ENCODE results near the gene CDH23.

The CDH23 gene

DNA sequence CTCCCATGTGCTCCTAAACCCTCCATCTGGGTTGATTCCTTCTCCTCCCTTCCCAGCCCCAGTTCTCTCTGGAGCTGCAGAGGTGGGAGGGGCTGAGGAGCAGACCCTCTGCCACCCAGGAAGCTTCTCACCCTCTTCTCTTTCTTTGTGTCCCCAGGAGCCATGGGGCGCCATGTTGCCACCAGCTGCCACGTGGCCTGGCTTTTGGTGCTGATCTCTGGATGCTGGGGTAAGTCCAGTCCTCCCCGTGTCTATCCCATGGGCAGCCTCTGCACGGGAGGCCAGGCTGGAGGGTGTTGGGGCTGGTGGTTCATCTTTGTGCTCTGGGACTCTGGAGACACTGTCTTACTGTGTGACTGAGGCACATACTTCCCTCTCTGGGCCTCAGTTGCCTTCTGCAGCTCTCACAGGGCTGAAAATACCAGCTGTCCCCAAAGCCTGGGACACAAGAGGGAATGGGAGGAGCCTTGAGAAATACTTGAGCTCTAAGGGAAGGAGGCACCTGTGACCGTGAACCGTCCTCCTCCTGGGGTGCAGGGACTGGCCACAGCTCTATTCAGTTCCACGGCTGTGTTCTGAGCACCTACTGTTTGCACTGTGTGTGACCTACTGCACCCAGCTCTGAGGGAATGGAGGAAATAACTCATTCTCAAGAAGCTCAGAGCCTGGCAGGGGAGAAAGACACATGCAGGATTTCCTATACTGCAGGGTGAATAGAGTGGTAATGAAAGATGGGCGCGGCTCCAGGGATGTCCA is 43.1 kb downstream of the CDH23 start:
- no peak for TF ChIP-seq POLR2A (IDR thresholded peaks at IDR 0.05; ENCODE audit: low read length)
- TF ChIP-seq GATA1 (IDR thresholded peaks at IDR 0.05; ENCODE audit: low read depth, low read length) = no peak
- no peak for DNase-seq

DNA sequence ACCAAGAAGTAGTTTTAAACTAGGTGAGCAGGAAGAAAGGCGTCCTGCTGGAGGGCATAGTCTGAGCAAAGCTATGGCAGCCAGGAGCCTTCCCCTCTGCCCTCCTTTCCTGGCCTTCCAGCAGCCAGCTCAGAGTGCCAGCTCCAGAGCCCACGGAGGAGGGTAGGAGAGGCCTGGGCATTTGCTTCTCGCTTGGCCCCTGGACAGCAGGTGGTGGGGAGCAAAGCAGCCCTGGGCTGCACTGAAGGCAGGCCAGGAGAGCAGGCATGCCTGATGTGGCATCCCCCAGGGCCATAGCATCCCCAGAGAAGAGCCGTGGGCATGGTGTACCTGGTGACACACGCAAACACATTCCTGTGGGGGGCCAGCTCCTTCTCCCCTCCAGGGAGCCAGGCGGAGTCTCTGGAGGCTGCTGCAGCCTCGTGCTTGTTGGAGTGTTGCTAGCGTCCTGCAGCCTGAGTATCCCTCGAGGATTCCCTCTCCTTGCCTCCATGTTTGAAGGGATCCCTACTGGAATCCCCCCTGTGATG is 43.9 kb downstream of the CDH23 start:
- DNase-seq = no peak
- no peak for TF ChIP-seq POLR2A (IDR thresholded peaks at IDR 0.05; ENCODE audit: low read length)
- TF ChIP-seq GATA1 (IDR thresholded peaks at IDR 0.05; ENCODE audit: low read depth, low read length) = no peak

DNA sequence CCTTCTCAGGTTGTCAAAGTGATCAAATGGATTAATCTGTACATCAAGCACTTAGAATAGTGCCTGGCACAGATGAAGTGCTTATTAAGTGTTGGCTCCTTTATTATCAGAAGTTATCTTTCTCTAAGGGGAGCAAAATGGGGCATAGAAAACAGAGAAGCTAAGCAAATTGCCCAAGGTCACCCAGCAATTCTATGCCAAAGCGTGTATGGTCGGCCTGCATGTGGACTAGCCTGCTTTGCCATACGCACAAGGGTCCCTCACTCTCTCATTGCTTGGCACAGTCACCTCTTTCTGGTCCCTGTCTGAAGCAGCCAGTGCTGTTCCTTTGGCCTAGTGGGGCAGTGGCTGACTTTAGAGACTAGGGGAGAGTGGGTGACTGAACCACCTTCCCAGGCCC is 45.3 kb downstream of the CDH23 start:
- TF ChIP-seq POLR2A (IDR thresholded peaks at IDR 0.05; ENCODE audit: low read length) (no peak), GATA1 (IDR thresholded peaks at IDR 0.05; ENCODE audit: low read depth, low read length) (no peak)
- no peak for DNase-seq

DNA sequence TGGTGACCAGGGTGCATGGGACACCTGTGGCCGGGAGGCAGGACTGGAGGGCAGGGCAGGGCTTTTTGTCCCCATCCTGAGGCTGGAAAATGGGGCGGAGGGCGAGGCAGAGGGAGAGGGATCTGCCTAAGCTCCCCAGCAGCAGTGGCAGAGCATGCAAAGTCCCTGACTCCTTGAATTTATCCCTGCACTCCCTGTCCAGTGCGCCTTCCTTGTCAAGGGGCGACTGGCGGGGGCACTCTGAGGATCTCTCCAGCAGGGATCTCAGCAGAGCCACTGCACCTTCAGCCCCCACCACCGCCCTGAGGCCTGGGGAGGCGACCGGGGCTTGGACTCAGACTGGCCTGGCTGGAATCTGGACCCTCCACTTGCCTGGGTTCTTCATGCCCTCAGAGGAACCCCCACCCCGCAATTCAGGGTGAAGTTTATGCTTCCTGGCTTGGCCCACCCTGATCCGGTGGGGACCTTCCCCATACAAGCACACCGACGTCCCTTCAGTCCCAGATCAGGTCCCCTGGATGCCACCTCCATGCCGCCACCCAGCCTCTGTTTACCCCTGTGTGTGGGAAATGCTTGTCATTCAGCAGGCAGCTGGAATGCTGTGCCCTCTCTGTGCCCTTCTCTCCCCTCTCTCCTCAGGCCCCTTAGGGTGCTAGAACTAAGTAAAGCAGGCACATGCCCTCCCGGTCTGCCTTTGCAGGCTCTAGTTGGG is 46.3 kb downstream of the CDH23 start:
- no peak for DNase-seq
- TF ChIP-seq GATA1 (IDR thresholded peaks at IDR 0.05; ENCODE audit: low read depth, low read length) (no peak), POLR2A (IDR thresholded peaks at IDR 0.05; ENCODE audit: low read length) (no peak)

DNA sequence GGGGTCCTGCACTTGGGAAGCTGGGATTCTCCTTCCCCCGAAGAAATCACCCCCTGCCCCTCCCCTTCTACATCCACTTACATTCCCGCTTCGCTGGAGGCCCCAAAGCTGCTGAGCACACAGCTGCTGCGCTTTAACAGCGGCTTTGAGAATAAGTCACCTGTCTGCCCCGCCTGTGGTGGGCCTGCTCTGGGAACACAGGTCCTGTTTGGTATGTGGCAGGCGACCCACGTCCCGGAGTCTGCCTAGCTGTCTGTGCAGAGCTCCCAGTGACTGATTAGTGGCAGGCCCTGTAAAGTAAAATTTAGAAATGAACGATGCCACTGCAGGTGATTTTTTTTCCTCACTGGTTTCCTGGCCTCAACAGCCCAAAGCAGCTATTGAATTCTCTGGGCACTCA is 47.0 kb downstream of the CDH23 start:
- DNase-seq = no peak

DNA sequence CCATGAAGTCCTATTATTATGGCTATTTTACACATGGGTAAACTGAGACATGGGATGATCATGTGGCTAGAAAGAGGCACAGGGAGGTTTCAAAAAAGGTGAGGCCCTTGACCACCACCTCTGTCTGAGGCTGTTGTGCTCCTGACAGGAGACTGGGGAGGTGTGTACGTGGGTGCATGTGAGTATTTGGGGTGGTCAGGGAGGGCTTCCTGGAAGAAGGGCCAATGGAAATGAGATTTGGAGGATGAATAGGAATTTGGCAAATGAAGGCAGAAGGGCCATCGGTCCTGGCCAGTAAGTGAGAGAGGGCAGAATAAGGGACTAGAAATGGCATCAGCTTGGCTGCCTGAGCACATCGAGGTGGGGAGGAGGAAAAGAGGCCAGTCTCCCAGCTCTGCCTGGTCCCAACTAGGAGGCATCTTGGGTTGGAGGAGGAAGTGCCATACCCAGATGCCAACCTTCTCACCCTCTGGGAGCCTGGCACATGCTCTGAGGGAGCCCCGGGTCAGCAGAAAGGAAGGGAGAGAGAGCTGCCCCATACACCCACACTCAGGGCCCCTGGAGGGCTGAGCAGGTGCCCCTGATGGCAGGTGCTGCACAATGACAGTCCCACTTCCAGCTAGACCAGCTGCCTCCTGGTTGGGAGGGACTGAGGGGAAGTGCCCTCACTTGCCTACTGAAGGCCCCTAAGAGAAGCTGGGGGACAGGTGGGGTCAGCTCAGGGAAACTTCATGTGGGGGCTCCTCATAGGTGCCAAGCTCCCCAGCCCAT is 47.7 kb downstream of the CDH23 start:
- DNase-seq = no peak
- TF ChIP-seq POLR2A (IDR thresholded peaks at IDR 0.05; ENCODE audit: low read length) (no peak), GATA1 (IDR thresholded peaks at IDR 0.05; ENCODE audit: low read depth, low read length) (no peak)

More for the DNA sequence above, 47.0 kb downstream of the CDH23 start:
- TF ChIP-seq GATA1 (IDR thresholded peaks at IDR 0.05; ENCODE audit: low read depth, low read length) (no peak), POLR2A (IDR thresholded peaks at IDR 0.05; ENCODE audit: low read length) (no peak)

DNA sequence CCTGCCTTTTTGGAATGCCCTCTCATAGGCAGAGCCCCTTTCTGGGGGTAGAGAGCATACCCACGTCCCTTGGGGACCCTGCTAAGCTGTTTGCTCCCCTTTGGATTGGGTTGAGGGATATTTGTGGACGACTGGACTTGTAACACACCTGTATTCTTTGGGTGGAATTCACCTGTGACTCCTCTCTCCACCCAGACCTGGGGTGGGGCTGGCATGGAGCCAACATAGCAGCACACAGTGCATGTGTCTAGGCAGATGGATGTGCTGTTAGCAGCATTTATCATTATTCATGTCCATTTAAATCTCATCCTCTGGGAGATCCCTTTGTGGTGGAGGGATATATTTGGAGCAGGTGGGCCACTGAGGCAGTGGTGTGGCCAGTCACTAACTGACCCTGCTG is 51.0 kb downstream of the CDH23 start:
- DNase-seq = no peak
- no peak for TF ChIP-seq GATA1 (IDR thresholded peaks at IDR 0.05; ENCODE audit: low read depth, low read length)
- no peak for TF ChIP-seq POLR2A (IDR thresholded peaks at IDR 0.05; ENCODE audit: low read length)

DNA sequence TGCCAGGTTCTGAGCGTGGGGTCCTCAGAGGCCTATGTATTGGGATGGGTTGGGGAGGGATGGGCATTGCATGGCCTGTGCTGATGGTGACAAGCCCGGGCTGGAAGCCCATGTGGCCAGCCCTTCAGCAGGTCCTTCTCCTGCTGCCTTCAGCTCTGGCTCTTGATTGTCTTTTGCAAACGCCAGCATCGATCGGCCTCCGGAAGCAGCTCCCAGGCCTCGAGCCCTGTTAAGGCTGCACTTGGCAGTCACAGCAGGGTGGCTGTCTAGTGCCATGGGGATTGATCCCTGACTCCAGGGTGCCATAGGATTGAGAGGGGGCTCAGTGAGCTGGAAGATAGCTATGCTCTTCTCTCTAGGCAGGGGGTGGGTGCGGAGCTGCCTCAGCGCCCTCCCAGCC is 51.4 kb downstream of the CDH23 start:
- TF ChIP-seq POLR2A (IDR thresholded peaks at IDR 0.05; ENCODE audit: low read length) (no peak), GATA1 (IDR thresholded peaks at IDR 0.05; ENCODE audit: low read depth, low read length) (no peak)
- no peak for DNase-seq

DNA sequence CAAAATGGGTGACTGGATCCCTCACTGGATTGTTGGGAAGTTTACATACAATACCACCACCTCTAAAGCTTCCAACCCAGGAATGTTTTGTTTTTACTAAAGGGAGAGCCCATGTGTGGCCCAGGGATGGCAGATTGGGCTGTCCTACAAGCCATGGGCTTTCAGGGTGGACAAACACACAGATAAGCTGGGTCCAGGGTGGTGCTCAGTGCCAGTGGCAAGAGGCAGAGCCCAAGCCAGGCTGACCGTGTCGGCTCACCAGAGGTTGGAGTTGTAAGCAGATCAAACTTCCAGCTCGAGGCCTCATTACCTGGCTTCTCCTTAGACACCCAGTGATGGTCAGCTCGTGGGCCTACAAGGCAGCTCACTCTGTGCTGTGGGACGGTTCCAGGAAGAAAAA is 52.3 kb downstream of the CDH23 start:
- TF ChIP-seq POLR2A (IDR thresholded peaks at IDR 0.05; ENCODE audit: low read length) = no peak
- TF ChIP-seq GATA1 (IDR thresholded peaks at IDR 0.05; ENCODE audit: low read depth, low read length) = no peak
- DNase-seq = no peak

DNA sequence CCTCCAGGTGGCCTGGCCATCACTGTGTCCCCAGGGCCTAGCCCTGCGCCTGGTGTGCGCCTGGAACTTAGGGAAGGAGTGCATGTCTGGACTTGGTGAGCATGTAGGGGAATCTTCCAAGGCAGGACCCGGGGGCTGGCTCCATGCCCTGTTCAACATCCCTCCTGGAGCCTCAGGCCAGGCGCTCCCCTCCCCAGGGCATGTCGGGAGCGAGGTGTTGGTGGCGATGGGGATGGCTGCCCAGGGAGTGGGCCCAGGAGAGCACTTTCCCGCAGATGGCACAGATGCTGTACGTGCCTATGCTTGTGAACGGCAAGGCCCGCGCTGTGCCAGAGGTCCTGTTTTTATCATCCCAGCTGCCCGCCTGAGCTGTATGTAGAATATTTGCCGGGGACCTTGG is 55.0 kb downstream of the CDH23 start:
- DNase-seq = no peak
- no peak for TF ChIP-seq GATA1 (IDR thresholded peaks at IDR 0.05; ENCODE audit: low read depth, low read length)
- no peak for TF ChIP-seq POLR2A (IDR thresholded peaks at IDR 0.05; ENCODE audit: low read length)

DNA sequence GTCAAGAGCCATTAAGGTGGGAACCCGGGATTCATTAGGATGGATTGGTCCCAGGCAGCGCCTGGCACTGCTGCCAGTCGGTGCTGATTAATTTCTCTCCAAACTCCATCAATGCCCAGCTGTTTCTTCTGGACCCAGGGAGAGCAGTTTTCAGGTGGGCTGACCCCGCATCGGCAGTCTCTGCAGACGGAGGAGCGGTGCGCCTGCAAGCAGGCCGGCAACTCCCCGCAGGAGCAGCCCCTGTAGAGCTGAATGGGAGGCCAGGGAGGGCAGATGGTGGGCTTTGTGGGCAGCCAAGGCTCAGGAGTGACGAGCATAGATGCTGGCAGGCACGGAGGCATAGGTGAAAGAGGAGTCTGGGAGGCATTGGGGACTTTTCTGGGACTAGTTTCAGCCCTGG is 56.5 kb downstream of the CDH23 start:
- TF ChIP-seq POLR2A (IDR thresholded peaks at IDR 0.05; ENCODE audit: low read length) = no peak
- TF ChIP-seq GATA1 (IDR thresholded peaks at IDR 0.05; ENCODE audit: low read depth, low read length) = no peak
- DNase-seq = no peak

DNA sequence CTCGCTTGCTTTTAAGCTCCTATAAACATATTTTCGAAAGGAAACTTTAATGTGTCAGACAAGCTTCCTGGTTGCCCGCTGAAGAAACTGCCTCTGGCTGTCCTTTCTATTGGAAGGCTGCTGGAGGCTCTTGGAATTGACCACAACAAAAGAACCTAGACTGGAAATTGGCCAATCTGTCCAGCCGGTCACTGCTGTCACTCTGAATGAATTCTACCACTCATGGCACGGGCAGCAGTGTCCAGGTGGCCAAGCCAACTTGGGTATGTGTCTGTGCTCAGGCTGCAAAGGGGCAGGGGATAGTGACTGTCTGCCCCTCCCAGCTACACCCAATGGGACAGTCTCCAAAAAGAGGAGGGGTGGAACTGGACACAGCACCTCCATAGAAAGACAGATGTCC is 57.6 kb downstream of the CDH23 start:
- no peak for DNase-seq
- TF ChIP-seq GATA1 (IDR thresholded peaks at IDR 0.05; ENCODE audit: low read depth, low read length) (no peak), POLR2A (IDR thresholded peaks at IDR 0.05; ENCODE audit: low read length) (no peak)

DNA sequence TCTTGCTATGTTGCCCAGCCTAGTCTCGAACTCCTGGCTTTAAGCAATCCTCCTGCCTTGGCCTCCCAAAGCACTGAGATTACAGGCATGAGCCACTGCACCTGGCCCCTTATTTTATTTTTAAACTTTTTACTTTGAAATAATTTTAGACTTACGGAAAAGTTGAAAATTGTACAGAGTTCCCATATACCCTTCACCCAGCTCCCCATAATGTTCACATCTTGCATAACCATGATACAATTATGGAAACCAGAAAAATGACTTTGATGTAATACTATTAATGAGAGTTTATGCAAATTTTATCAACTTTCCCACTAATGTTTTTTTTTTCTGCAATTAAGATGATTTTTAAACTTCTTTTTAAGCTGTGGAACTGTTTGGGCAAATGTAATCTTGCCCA is 58.3 kb downstream of the CDH23 start:
- no peak for DNase-seq
- TF ChIP-seq GATA1 (IDR thresholded peaks at IDR 0.05; ENCODE audit: low read depth, low read length) = no peak
- TF ChIP-seq POLR2A (IDR thresholded peaks at IDR 0.05; ENCODE audit: low read length) = no peak

DNA sequence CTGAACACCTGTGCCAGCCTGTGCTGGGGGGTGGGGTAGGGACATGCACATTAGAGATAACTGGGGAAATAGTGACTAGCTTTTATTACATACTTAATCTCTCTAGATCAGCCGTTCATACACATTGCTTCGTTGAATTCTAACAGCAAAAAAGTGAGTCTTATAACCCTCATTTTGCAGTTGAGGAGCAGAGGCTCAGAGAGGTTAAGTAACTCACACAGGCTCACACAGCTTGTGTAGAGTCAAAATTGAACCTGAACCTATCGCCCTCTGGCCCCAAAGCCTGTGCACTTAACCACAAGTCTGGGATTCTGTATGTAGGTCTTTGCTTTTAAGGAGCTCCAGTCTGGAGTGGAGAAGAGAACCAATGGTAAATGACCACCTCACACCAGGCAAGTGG is 59.9 kb downstream of the CDH23 start:
- TF ChIP-seq GATA1 (IDR thresholded peaks at IDR 0.05; ENCODE audit: low read depth, low read length) (no peak), POLR2A (IDR thresholded peaks at IDR 0.05; ENCODE audit: low read length) (no peak)
- no peak for DNase-seq

Measured in erythroblast (primary cell).